Measurements from ENCODE around the gene GLTPD2.

GRCh38 chr17:4741544-4741943 is 47.2 kb upstream of the GLTPD2 start:
- TF ChIP-seq, protein P1, sequence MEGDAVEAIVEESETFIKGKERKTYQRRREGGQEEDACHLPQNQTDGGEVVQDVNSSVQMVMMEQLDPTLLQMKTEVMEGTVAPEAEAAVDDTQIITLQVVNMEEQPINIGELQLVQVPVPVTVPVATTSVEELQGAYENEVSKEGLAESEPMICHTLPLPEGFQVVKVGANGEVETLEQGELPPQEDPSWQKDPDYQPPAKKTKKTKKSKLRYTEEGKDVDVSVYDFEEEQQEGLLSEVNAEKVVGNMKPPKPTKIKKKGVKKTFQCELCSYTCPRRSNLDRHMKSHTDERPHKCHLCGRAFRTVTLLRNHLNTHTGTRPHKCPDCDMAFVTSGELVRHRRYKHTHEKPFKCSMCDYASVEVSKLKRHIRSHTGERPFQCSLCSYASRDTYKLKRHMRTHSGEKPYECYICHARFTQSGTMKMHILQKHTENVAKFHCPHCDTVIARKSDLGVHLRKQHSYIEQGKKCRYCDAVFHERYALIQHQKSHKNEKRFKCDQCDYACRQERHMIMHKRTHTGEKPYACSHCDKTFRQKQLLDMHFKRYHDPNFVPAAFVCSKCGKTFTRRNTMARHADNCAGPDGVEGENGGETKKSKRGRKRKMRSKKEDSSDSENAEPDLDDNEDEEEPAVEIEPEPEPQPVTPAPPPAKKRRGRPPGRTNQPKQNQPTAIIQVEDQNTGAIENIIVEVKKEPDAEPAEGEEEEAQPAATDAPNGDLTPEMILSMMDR (IDR thresholded peaks at IDR 0.05; ENCODE audit: low read depth, low read length): no peak
- TF ChIP-seq POLR2A (IDR thresholded peaks at IDR 0.05; ENCODE audit: extremely low read depth, insufficient read length) (no peak), MYC (IDR thresholded peaks at IDR 0.05; ENCODE audit: low read depth, low read length) (no peak), MAX (IDR thresholded peaks at IDR 0.05; ENCODE audit: low read depth, low read length) (no peak)

All from NB4 (cell line).